Activated CD4-positive, alpha-beta T cell treated with anti-CD3 and anti-CD28 coated beads, Interleukin-2, amount 50 U/mL, for 1 hour (primary cell): ENCODE data around the gene MDM2.

Experiments used
- DNase-seq: peaks from one replicate; pipeline ENCODE4 v3.0.0-alpha.2; 2020

Gene MDM2

DNA sequence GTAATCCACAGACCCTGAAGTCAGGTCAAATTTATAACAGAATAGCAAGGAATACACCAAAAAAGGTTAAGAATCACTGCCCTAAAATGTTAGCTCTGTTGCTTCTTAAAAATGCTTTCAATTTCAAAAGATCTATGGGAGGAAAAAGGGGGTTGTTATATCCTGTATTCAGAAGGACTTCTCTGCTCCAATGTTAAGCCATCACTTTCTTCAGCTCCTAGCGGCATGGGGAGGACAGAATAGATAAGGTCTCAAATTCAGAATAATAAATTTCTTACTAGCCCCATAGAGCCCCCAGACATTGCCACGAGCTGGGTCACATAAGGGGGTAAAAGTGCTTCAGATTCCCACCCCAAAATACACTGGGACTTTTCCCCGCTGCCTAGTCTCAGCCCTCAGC is 75.2 kb downstream of the MDM2 start:
- DNase-seq = no peak

- DNase-seq = no peak
Measured at GRCh38 chr12:68884251-68884650, 76.3 kb downstream of the MDM2 start.

- no peak for DNase-seq
Measured at GRCh38 chr12:68885381-68885780, 77.4 kb downstream of the MDM2 start.

DNA sequence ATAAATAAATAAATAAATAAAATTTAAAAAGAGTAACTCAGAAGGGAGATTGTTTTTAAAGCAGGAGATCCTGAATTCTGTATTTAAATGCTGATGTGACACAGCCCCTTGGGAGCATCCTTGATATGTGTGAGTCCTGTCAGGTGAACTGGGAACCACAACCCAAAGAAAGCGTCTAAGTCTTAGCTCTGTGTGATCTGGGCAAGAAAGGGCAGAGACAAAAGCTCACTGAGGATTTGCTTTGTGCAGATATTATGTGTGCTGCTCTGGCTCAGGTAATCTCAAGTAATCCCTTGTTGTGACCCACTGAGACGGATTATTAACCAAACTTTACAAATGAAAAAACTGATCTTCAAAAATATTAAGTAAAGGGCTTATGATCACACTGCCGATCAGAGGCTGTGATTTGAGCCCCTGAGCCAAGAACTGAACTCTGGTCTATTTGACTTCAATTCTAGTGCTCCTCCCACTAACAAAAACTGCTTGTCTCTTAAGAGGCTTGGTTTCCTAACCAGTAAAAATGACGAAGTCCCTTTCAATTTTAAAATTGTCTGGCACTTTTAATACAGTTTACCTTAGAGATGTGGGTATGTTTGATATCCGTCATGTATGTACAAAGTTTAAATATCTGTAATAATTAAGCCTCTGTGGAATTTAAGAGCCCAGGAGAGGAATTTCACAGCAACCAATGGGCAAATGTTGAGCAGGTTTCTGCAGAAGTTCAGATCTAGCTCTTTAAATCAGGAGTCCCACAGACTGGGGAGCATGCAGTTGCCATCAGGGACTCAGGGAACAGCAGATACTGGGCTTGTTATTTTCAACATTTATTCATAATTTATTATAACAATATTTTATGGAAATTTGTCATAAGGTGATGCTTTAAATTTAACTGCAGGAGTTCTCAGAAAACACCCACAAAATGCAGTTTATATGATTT is 78.9 kb downstream of the MDM2 start:
- no peak for DNase-seq

- DNase-seq = no peak
Measured at GRCh38 chr12:68887641-68888040, 79.7 kb downstream of the MDM2 start.

GRCh38 chr12:68888243-68888642 is 80.3 kb downstream of the MDM2 start:
- no peak for DNase-seq

DNA sequence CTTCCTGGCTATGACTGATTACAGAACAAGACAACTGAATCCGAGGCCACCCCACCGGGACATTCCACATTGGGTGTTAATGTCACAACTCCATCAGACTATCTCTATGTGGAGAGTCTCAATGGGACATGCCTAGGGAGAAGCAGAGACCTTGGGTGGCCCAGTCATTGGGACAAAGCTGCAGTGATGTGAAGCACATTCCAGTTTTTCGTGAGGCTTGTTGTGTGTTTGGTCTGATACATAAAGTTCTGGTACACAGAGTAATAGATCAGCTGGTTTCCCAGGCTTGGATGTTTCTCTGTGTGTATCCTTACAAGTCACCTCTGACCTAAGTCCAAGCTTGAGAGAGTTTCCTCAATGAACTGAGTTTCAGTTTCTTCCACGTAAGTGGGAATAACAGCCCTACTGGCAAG is 82.7 kb downstream of the MDM2 start:
- DNase-seq = no peak

- DNase-seq = no peak
Measured at GRCh38 chr12:68891141-68891540, 83.2 kb downstream of the MDM2 start.

GRCh38 chr12:68893201-68893600 is 85.2 kb downstream of the MDM2 start:
- no peak for DNase-seq

DNA sequence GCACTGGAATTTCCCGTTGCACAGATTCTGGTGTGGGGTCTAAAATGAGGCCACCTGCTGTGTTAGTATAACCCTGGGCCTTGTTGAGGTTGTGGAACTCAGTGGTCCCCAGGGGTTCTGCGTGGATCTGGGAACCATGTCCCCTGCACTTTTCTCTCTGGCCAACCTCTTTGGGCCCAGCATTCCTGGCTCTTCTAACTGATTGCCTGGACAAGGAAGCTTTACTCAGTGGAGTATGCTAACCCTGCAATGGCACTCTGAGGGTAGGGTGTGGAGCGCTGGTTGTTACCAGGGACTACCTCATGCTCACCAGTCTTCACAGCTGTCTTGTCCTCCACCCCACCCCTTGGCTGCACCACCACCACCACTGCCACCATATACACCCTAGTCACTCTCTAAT is 85.8 kb downstream of the MDM2 start:
- no peak for DNase-seq

GRCh38 chr12:68894276-68894855 is 86.4 kb downstream of the MDM2 start:
- no peak for DNase-seq

GRCh38 chr12:68896881-68897540 is 89.0 kb downstream of the MDM2 start:
- no peak for DNase-seq

DNA sequence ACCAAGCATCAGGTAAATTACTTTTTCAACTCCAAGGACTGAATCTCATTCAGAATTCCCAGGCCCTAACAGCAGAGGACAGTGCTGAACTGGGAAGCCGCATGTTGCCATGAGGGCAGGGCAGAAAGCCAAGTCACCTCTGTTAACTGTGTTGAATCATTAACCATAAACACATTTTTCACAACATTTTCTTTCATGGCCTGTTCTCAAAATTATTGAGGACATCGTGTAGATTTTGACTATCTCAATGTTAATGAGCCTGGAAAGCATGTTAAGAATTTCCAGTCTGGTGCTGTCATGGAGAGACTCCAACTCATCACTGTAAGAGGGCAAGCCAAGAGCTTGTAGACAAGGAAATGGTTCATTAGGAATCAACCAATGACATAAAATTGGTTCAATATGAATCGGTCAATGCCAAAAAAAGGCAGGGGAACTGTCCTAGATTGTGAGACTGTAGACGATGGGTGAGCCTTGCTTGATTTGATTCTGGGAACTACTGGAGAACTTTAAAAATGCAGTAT is 91.3 kb downstream of the MDM2 start:
- no peak for DNase-seq

GRCh38 chr12:68900241-68900640 is 92.3 kb downstream of the MDM2 start:
- DNase-seq = no peak
